Erythroblast (primary cell): ENCODE data around the gene BABAM2.

Experiments
- GATA1 ChIP-seq: IDR thresholded peaks from 2 replicates; pipeline ENCODE4 v1.6.1; 2011; ENCODE audit warnings: low read depth, mild to moderate bottlenecking, control low read depth, low read length, moderate library complexity
- POLR2A ChIP-seq: IDR thresholded peaks from 2 replicates; pipeline ENCODE4 v1.6.1; 2011; ENCODE audit warnings: mild to moderate bottlenecking, low read length

DNA sequence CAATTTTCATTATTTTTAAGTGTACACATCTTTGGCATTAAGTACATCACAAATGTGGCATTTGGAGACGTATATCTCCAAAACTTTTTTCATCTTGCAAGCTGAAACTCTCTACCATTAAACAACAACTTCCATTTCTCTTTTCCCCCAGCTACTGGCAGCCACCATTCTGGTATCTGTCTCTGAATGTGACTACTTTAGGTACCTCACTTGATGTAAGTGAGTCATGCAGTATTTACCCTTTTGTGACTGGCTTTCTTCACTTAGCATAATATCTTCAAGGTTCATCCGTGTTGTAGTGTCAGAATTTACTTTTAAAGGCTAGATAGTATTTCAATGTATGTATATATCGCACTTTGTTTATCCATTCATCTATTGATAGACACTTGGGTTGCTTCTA, 17.0 kb downstream of the BABAM2 start:
- no peak for TF ChIP-seq POLR2A
- no peak for TF ChIP-seq GATA1
